ENCODE measurements around the gene DAGLB.

DNA sequence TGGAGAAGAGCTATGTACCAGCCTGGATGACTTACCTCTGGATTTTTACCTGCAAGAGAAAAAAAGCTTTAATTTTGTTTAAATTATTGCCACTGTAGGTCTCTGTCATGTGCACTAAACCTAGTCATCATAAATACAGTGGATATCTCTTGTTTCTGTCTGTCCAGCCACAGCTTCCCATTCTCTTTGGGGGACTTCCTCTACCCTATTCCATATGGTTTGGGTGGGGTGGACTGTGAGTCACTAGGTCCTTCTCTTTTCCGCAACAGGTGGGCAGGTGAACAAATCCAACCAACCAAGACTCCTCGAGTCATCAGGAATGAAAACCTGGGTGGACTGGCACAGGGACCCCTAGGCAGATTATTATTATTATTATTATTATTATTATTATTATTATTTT lies 88.0 kb downstream of the DAGLB start:
- TF ChIP-seq CTCF (conservative IDR thresholded peaks at IDR 0.05; ENCODE audit: low read depth, low read length) (no peak), EZH2 (IDR thresholded peaks at IDR 0.05; ENCODE audit: borderline replicate concordance, low read depth, low read length, poor library complexity, severe bottlenecking) (no peak)

Data from A673 (cell line).